ENCODE results near the gene DHRS7C.
"Not testable (repeated sequence)": the region's sequence is repeated elsewhere in the genome, so short reads cannot be mapped to it uniquely, and the experiment has no call there.

DNA sequence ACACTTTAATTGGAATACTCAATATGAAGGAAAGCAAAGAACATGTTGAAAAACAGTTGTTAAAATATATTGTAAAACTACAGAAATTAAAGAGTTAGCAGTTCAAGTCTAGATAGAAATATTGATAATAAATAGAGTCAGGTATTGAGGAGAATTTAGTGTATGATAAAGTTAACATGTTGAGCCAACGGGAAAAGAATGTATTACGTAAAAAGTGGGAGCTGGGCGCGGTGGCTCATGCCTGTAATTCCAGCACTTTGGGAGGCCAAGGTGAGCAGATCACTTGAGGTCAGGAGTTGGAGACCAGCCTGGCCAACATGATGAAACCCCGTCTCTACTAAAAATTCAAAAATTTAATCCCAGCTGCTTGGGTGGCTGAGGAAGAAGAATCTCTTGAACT is 7.9 kb downstream of the DHRS7C start:
- TF ChIP-seq SUZ12 (IDR thresholded peaks at IDR 0.05; ENCODE audit: extremely low read depth, insufficient read depth, insufficient read length); ZNF274 (IDR thresholded peaks at IDR 0.05; ENCODE audit: low read depth, low read length): not testable (repeated sequence)
